A673 (cell line): ENCODE measurements around the gene NFATC2. TPM values are rescaled to one million over a fixed set of nuclear protein-coding genes. Genes with fewer than 3 reads are reported as not detected.

Experiments used
- BruUV-seq: library from RNA; stranded (reverse); fragments of 400-500 nt; replicated peaks from 2 replicates; lab custom pipeline; 2021; lab: Mats Ljungman, UMichigan
- CTCF ChIA-PET: fragments of 300-600 bp; sonication (Branson Sonifier 250); formaldehyde crosslinking; loops from one replicate; lab custom pipeline; 2022; ENCODE audit warnings: antibody characterized with exemption; lab: Charles Lee
- POLR2A ChIA-PET: fragments of 300-600 bp; sonication (Branson Sonifier 250); formaldehyde crosslinking; loops from one replicate; lab custom pipeline; 2022; ENCODE audit warnings: antibody characterized with exemption; ENCODE audit not compliant: low non-redundant PET; lab: Charles Lee
- DNase-seq: peaks from one replicate; pipeline ENCODE4 v3.0.0-alpha.2; 2015; ENCODE audit warnings: low spot score
- H3K27ac ChIP-seq: fragments of 200-600 bp; sonication (generic); 2 replicates; pipeline ENCODE4 v1.5.1; 2016; ENCODE audit warnings: mixed run types, low read depth, mild to moderate bottlenecking, mixed read lengths, antibody characterized with exemption, low read length; ENCODE audit not compliant: poor library complexity, severe bottlenecking
- H3K27me3 ChIP-seq: fragments of 200-600 bp; sonication (generic); replicated peaks from 2 replicates; pipeline ENCODE4 v1.6.1; 2017; ENCODE audit warnings: mixed run types, low read depth, mild to moderate bottlenecking, mixed read lengths, antibody characterized with exemption, low read length; ENCODE audit not compliant: insufficient read depth, poor library complexity
- H3K36me3 ChIP-seq: fragments of 200-600 bp; sonication (generic); 2 replicates; pipeline ENCODE4 v1.6.1; 2016; ENCODE audit warnings: mixed run types, mild to moderate bottlenecking, mixed read lengths, antibody characterized with exemption, low read length; ENCODE audit not compliant: insufficient read depth, poor library complexity, severe bottlenecking
- H3K4me1 ChIP-seq: fragments of 200-600 bp; sonication (generic); 2 replicates; pipeline ENCODE4 v1.6.1; 2017; ENCODE audit warnings: mixed run types, mild to moderate bottlenecking, mixed read lengths, antibody characterized with exemption, low read length; ENCODE audit not compliant: insufficient read depth, poor library complexity, severe bottlenecking
- H3K4me3 ChIP-seq: fragments of 200-600 bp; sonication (generic); 2 replicates; pipeline ENCODE4 v1.5.1; 2016; ENCODE audit warnings: low read depth, mixed run types, mild to moderate bottlenecking, mixed read lengths, low read length; ENCODE audit not compliant: poor library complexity, severe bottlenecking
- H3K9me3 ChIP-seq: fragments of 200-600 bp; sonication (generic); 2 replicates; pipeline ENCODE4 v1.6.1; 2016; ENCODE audit warnings: mixed run types, low read depth, mild to moderate bottlenecking, mixed read lengths, antibody characterized with exemption, low read length; ENCODE audit not compliant: poor library complexity, severe bottlenecking
- EZH2 ChIP-seq: fragments of 200-600 bp; sonication (generic); IDR thresholded peaks from 2 replicates; pipeline ENCODE4 v1.6.1; 2017; ENCODE audit warnings: borderline replicate concordance, low read depth, mild to moderate bottlenecking, mixed read lengths, antibody characterized with exemption, low read length; ENCODE audit not compliant: poor library complexity, severe bottlenecking
- intact Hi-C: fragments of 100-400 bp; cut with micrococcal nuclease; formaldehyde crosslinking; loops from one replicate; pipeline ENCODE4 v1.10.0; 2022; ENCODE audit not compliant: unreplicated experiment
- total RNA-seq: library from RNA; stranded (reverse); gene quantifications from 2 replicates; pipeline ENCODE4 v1.2.3, GENCODE V29; 2021
- TF ChIP-seq, protein P1 (sequence below): fragments of 300-800, 200-600 bp; sonication (generic); conservative IDR thresholded peaks from 2 replicates; pipeline ENCODE4 v1.5.1; 2017; ENCODE audit warnings: low read depth, mild to moderate bottlenecking, antibody characterized with exemption, low read length, moderate library complexity, mixed read lengths

Gene NFATC2
- total RNA-seq, 1 experiment from 2014 or later, result 0.64 TPM

DNA sequence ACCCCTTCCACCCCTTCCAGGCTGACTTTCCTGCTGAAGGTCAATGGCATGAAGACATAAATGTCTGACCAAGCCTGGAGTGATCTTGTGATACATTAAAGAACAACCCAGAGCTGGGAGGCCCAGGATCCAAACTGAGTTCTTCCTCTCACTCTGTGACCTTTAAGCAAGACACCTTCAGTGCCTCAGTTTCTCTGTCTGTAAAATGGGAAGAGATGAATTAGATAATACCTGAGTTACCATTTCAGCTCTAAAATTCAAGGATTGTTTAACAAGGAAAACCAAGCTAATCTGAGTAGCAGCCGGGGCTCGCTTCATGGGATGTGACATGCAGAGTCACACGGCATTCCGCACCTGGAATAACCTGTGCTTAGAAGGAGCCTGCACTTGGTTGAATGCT, 7.0 kb upstream of the NFATC2 start:
- H3K9me3 ChIP-seq, result no peaks in the 10 kb centered on the region
- ChIA-PET POLR2A (no interaction called here), CTCF (no interaction called here)
- DNase-seq, result no peak
- no peak overlapping the region for H3K27ac ChIP-seq
- no TSS peak for BruUV-seq
- intact Hi-C loops, result no loop called here
- no peaks in the 10 kb centered on the region for H3K4me1 ChIP-seq
- H3K27me3 ChIP-seq, result no peaks in the 10 kb centered on the region
- H3K4me3 ChIP-seq, result no peak overlapping the region
- no peaks in the 10 kb centered on the region for H3K36me3 ChIP-seq
- no peak for TF ChIP-seq EZH2
- TF ChIP-seq, protein P1, sequence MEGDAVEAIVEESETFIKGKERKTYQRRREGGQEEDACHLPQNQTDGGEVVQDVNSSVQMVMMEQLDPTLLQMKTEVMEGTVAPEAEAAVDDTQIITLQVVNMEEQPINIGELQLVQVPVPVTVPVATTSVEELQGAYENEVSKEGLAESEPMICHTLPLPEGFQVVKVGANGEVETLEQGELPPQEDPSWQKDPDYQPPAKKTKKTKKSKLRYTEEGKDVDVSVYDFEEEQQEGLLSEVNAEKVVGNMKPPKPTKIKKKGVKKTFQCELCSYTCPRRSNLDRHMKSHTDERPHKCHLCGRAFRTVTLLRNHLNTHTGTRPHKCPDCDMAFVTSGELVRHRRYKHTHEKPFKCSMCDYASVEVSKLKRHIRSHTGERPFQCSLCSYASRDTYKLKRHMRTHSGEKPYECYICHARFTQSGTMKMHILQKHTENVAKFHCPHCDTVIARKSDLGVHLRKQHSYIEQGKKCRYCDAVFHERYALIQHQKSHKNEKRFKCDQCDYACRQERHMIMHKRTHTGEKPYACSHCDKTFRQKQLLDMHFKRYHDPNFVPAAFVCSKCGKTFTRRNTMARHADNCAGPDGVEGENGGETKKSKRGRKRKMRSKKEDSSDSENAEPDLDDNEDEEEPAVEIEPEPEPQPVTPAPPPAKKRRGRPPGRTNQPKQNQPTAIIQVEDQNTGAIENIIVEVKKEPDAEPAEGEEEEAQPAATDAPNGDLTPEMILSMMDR, result no peak

DNA sequence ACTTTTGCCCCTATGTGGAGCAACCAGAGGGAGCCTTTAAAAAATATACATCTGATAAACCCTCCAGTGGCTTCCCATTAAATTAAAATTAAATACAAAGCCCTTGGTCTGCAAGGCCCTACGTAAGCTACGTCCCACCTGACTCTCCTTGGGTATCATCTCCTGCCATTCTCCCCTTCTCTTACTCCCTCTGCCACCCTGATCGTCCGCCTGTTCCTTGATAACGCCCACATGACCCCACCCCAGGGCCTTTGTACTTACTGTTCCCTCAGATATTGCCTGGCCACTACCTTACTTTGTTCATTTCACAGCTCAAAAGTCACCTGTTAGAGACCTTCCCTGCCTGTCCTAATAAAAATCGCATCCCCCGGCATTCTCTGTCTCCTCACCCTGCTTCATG, 5.4 kb upstream of the NFATC2 start:
- Histone ChIP-seq H3K4me1 (no peaks in the 10 kb centered on the region), H3K27ac (no peak overlapping the region), H3K9me3 (no peaks in the 10 kb centered on the region), H3K27me3 (no peaks in the 10 kb centered on the region), H3K36me3 (no peaks in the 10 kb centered on the region), H3K4me3 (no peak overlapping the region)
- BruUV-seq, result no TSS peak
- ChIA-PET POLR2A (no interaction called here), CTCF (interaction anchor here (0.6 kb wide), 1 partner anchor 175 kb away, joined by 4 read pairs; no protein-coding TSS in a partner anchor)
- TF ChIP-seq, protein P1, result no peak
- no peak for TF ChIP-seq EZH2
- intact Hi-C loops, result no loop called here
- no peak for DNase-seq

GRCh38 chr20:51545515-51545914, 3.0 kb upstream of the NFATC2 start:
- DNase-seq, result no peak
- H3K4me1 ChIP-seq, result peaks cover 3% of the 10 kb centered on the region
- CTCF ChIA-PET, result no interaction called here
- intact Hi-C loops, result no loop called here
- no peak overlapping the region for H3K4me3 ChIP-seq
- TF ChIP-seq, protein P1, result no peak
- no peak for TF ChIP-seq EZH2
- no peaks in the 10 kb centered on the region for H3K9me3 ChIP-seq
- POLR2A ChIA-PET, result no interaction called here
- H3K36me3 ChIP-seq, result no peaks in the 10 kb centered on the region
- H3K27me3 ChIP-seq, result no peaks in the 10 kb centered on the region
- no TSS peak for BruUV-seq
- no peak overlapping the region for H3K27ac ChIP-seq
